GM19455 (cell line): ENCODE results near the gene VKORC1.
A peak's percentile ranks its signal among the peaks of the same experiment; 100 is the strongest.

ENCODE experiments used
- ATAC-seq: cut with Tn5 transposase; IDR thresholded peaks from one replicate; pipeline ENCODE4 v1.9.1; 2021; ENCODE audit not compliant: unreplicated experiment

VKORC1 gene

DNA sequence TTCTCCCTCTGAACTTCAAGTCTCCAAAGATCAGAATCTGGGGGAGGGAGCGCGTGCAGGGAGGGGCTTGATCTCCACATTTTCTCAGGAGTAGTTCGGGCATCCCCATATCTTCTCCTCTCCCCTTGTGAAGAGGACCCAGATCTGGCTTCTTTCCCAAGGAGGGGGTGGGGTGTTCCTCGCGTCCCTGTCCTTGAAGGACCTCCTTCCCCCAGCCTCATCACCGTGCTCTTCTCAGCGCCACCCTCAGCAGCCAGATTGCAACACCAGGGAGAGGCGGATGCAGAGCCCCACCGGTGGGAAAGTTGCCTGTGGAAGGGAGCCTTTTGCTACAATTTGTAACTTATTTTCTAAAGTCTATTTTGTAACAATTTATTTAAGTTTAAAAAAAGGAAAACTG is 11.5 kb downstream of the VKORC1 start:
- ATAC-seq, result no peak

DNA sequence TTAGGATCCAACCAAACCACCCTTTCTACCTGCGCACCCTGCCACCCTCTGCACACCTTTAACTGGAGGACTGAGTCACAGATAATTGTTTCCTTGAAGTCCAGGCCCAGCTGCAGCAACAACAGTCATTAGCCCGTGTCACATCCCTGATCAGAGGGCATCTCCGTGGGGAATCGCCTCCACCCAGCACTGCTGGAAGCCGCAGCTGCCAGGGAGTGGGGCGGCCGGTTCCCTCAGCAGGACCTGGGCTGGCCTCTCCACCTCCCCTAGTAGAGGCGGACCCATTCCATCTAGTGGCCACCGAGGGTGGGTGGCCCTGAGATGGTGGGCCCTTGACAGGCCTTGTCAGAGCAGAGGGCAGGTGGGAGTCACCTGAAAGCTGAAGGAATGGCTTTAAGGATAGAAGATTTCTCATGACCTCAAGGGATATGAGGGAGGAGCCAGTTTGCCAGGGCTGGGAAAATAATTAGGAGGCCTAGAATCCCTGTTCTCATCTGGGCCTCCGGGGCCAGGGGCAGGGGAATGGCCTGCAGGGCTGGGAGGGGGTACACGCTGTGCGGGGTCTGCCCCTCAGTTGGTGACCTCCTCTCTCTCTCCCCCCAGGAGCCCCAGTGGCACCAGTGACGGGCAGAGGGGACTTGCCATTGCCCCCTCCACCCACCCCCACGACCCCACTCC is 12.1 kb downstream of the VKORC1 start:
- ATAC-seq, result no peak

DNA sequence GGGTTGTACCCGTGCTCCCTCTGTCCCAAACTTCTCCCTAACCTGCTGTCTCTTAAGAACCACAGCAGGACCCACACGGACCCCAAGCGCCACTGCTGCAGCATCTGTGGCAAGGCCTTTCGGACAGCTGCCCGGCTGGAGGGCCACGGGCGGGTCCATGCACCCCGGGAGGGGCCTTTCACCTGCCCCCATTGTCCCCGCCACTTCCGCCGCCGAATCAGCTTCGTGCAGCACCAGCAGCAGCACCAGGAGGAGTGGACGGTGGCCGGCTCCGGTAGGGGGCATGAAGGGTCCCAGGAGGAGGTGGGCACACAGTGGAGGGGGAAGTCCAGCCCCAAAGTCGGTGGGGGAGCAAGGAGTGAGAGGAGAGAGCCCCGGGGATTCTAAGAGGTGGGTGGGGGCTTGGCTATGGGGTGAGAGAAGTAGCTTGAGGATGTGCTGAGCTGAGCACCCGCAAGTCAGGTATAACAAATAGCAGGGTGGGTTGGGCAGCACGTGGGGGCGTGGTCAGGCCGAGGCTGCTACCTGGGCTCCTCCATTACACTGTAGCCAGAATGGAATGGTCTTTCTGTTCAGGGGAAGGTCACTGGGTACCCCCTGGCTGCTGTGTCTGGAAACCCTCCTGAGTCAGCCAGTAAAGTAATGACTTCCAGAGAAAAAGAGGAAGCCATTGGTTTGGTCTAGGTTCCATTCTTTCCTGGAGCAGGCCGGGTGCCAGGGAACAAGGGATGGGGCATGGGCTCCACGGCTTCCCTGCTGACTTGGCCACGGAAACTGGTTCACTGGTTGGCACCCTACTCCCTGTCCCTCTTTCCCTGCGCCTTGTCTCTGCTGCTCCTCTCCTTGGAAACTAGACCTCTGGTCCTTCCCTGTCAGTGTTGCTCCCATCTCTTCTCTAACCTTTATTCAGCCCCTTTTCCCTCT is 12.9 kb downstream of the VKORC1 start:
- ATAC-seq, result no peak

DNA sequence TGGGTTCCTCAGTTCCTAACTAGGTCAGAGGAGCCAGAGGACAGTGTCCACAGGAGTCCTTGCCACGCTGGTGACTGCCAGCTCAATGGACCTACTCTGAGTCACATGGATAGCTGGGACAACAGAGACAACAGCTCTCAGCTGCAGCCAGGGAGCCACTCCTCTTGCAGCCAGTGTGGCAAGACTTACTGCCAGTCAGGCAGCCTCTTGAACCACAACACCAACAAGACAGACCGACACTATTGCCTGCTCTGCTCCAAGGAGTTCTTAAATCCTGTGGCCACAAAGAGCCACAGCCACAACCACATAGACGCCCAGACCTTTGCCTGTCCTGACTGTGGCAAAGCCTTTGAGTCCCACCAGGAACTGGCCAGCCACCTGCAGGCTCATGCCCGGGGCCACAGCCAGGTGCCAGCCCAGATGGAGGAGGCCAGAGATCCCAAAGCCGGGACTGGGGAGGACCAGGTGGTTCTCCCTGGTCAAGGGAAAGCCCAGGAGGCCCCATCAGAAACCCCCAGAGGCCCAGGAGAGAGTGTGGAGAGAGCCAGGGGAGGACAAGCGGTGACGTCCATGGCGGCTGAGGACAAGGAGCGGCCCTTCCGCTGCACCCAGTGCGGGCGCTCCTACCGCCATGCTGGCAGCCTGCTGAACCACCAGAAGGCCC is 13.7 kb downstream of the VKORC1 start:
- no peak for ATAC-seq

DNA sequence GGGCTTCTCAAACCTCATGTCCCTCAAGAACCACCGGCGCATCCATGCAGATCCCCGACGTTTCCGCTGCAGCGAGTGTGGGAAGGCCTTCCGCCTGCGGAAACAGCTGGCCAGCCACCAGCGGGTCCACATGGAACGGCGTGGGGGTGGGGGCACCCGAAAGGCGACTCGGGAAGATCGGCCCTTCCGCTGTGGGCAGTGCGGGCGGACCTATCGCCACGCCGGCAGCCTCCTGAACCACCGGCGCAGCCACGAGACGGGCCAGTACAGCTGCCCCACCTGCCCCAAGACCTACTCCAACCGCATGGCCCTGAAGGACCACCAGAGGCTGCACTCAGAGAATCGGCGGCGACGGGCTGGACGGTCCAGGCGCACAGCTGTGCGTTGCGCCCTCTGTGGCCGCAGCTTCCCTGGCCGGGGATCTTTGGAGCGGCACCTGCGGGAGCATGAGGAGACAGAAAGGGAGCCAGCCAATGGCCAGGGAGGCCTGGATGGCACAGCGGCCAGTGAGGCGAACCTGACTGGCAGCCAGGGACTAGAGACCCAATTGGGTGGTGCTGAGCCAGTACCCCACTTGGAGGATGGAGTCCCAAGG is 14.5 kb downstream of the VKORC1 start:
- no peak for ATAC-seq

DNA sequence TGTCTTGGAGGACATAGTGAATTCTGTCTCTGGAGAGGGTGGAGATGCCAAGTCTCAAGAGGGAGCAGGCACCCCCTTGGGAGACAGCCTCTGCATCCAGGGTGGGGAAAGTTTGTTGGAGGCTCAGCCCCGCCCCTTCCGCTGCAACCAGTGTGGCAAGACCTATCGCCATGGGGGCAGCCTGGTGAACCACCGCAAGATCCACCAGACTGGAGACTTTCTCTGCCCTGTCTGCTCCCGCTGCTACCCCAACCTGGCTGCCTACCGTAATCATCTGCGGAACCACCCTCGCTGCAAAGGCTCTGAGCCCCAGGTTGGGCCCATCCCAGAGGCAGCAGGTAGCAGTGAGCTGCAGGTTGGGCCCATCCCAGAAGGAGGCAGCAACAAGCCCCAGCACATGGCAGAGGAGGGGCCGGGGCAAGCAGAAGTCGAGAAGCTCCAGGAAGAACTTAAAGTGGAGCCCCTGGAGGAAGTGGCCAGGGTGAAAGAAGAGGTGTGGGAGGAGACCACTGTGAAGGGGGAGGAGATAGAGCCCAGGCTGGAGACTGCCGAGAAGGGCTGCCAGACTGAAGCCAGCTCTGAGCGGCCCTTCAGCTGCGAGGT is 15.2 kb downstream of the VKORC1 start:
- ATAC-seq, result no peak

DNA sequence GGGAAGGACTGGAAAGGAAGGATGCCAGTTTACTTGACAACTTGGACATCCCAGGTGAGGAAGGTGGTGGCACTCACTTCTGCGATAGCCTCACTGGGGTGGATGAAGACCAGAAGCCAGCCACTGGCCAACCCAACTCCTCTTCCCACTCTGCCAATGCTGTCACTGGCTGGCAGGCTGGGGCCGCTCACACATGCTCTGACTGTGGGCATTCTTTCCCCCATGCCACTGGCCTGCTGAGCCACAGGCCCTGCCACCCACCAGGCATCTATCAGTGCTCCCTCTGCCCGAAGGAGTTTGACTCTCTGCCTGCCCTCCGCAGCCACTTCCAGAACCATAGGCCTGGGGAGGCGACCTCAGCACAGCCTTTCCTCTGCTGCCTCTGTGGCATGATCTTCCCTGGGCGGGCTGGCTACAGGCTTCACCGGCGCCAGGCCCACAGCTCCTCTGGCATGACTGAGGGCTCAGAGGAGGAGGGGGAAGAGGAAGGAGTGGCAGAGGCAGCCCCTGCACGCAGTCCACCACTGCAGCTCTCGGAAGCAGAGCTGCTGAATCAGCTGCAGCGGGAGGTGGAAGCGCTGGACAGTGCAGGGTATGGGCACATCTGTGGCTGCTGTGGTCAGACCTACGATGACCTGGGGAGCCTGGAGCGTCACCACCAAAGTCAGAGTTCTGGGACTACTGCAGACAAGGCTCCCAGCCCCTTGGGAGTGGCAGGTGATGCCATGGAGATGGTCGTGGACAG is 15.8 kb downstream of the VKORC1 start:
- no peak for ATAC-seq

DNA sequence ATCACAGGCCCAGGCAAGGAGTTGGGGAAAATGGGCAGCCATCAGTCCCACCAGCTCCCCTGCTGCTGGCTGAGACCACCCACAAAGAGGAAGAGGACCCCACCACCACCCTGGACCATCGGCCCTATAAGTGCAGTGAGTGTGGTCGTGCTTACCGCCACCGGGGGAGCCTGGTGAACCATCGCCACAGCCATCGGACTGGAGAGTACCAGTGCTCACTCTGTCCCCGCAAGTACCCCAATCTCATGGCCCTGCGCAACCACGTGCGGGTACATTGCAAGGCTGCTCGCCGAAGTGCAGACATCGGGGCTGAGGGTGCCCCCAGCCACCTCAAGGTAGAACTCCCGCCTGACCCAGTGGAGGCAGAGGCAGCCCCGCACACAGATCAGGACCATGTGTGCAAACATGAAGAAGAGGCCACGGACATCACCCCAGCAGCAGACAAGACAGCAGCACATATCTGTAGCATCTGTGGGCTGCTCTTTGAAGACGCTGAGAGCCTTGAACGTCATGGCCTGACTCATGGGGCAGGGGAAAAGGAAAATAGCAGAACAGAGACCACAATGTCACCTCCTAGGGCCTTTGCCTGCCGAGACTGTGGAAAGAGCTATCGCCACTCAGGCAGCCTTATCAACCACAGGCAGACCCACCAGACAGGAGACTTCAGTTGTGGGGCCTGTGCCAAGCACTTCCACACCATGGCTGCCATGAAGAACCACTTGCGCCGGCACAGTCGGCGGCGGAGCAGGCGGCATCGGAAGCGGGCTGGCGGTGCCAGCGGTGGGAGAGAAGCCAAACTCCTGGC is 16.8 kb downstream of the VKORC1 start:
- ATAC-seq, result no peak

DNA sequence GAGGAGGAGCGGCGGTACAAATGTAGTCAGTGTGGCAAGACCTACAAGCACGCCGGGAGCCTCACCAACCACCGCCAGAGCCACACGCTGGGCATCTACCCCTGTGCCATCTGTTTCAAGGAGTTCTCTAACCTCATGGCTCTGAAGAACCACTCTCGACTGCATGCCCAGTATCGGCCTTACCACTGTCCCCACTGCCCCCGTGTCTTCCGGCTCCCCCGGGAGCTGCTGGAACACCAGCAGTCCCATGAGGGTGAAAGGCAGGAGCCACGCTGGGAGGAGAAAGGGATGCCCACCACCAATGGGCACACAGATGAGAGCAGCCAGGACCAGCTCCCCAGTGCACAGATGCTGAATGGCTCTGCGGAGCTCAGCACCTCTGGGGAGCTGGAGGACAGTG is 17.6 kb downstream of the VKORC1 start:
- no peak for ATAC-seq

DNA sequence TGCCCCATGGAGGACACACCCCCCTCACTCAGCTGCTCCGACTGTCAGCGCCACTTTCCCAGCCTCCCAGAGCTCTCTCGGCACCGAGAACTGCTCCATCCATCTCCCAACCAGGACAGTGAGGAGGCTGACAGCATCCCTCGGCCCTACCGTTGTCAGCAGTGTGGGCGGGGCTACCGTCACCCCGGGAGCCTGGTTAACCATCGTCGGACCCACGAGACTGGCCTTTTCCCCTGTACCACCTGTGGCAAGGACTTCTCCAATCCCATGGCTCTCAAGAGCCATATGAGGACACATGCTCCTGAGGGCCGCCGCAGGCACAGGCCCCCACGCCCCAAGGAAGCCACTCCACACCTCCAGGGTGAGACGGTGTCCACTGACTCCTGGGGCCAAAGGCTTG is 18.3 kb downstream of the VKORC1 start:
- ATAC-seq, result no peak

DNA sequence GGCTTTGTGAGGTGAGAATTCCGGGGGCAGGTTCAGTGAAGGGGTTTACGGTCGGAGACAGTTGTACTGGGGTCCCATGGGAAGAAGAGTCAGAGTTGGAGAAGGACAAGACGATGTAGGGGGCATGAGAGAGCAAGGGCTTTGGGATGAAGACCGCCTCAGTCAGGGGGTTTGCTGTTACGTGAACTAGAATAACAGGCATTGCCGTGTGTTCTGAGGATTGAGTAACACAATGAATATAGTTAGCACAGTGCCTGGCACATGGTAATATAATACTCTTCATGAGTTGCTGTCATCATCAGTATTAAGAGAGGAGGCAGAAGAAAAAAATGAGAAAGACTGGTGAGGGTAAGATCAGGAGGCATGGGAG is 19.8 kb downstream of the VKORC1 start:
- no peak for ATAC-seq

DNA sequence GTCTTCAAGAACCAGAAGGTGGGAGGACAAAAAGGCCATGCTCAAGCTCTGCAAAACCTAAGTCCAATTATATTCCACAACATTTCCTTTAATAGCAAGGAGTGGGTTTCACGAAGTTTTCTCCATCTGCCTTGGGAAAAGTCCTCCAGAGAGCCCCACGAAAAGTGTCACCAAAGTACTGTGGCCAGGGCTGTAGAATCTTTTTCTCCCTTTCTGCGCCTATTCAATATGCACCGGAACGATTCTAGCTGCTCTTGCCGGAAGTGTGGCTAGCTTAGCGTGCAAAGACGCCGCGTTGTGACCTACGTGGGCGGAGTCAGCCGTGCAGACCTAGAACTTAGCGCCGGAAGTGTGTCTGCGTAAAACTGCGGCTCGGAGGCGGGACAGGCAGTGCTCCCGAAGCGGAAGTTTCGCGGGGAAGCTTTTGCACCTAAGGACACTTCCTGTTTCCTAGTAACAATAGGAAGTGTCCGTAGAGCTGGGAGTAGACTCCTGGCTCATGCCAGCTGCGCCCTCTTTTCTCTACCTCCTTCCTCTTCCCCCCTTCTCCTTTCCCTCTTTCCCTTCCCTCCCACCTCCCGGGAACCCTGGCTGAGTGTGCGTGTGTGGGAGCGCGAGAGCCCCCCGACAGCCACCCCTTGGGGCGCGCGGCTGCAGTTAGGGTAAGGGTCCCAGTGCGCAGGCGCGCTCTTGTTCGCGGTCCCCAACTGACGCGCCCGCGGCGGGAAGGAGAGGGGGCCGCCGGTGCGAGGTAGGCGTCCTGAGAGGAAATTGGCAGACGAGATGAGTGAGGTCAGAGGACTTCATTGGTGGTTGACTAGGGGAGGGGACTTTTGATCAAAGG is 20.4 kb downstream of the VKORC1 start, which contains the start of the genes ZNF646 and ZNF668:
TSS of gene ZNF646 (plus strand) at position 453 of the 844 bp plus-strand sequence. CDS start 1,903 bp downstream, outside the sequence.
TSS of gene ZNF668 (minus strand) at position 271 of the 844 bp plus-strand sequence. CDS start 9,781 bp downstream, outside the sequence.
- peak; percentile 60 for ATAC-seq

DNA sequence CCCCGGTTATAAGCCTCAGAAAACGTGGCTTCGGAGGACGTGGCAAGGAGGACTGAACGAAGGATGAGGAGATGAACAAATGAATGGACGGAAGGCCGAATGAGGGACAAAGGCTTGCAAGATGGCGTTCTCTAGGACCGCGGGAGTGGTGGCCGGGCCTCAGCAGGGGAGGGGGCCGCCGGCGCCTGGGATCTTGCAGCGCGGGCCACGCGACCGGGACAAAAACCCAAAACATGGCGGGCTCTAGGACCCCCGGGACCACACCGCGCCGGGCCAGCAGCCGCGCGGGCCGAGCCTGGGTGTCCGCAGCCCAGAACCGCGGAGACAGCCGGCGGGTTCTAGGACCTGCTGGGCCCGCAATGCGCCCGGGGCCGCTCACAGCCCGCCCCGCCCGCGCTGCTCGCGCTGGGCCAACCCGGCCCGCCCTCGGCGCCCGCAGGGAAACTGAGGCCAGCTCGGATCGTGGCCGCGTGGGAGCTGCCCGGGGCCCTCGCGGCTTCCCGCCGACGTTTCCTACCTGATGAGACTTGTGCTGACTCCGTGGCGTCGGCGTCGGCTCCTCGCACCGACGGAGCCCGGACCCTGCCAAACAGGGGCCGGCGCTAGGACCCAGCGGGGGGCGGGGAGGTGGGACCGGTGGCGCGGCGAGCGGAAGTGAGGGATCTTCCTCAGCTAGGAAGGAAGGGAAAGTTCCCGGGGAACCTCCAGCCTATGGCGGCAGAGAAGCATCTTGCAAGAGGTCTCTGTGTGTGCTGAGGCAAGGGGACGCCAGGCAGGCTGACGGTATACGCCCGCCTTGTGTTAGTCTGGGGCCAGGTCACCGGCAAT is 21.2 kb downstream of the VKORC1 start:
- ATAC-seq, result peak; percentile 56

DNA sequence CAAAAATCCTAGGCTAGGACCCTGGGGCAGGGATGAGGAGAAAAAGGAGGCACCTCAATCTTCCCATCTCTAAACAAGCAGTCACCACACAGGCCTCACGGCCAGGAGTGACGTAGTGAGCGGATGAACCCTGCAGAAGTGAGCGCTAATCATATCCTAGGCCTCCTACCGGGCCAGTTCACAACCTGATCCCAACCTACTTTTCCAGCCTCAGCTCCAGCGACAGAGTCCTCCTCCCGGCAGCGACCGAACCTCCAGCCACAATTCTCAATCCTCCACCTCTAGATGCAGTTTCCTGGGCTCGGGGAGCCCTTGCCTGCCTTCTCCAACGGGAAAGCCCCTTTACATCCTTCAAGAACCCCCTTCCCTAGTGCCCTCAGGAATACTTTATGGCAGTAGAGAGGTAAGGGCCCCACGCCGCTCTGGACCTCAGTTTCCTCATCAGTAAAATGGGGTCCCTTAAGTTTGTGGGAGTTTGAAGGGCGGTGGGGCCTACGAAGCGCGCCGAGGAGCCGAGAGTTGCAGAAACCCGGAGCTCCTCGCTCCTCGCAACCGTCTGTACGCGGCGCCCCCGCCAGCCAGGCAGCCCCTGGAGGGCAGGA is 22.0 kb downstream of the VKORC1 start:
- ATAC-seq, result peak; percentile 2

DNA sequence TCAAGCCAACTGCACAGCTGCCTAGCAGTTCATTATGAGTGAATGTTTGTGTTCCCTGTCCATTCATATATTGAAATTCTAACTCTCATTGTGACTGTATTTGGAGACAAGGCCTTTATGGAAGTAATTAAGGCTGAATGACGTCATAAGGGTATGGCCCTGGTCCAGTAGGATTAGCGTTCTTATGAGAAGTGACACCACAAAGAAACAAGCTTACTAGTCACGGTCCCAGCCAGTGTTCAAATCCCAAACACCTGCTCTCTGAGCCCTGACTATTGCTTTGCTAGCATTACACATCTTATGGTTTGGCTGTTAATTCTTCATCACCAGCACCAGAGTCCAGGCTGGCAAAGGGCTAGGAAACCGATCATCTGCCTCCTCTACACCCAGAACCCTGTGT is 22.7 kb downstream of the VKORC1 start:
- ATAC-seq, result no peak

DNA sequence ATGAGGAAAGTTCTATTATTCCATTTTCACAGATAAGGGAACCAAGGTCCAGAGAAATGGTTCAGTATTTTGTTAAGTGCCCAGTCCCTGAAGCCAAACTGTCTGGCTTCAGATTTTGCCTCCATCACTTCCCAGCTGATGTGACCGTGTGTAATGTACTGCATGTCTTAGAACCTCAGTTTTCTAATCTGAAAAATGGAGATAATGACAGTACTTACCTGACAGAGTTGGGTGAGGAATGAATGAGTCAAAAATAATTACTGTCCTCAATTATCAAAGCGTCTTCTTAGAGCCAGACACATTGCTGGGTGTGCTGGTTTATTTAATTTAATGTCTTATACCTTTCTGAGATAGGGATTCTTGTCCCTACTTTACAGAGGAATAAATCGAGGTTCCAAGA is 27.3 kb downstream of the VKORC1 start:
- no peak for ATAC-seq

DNA sequence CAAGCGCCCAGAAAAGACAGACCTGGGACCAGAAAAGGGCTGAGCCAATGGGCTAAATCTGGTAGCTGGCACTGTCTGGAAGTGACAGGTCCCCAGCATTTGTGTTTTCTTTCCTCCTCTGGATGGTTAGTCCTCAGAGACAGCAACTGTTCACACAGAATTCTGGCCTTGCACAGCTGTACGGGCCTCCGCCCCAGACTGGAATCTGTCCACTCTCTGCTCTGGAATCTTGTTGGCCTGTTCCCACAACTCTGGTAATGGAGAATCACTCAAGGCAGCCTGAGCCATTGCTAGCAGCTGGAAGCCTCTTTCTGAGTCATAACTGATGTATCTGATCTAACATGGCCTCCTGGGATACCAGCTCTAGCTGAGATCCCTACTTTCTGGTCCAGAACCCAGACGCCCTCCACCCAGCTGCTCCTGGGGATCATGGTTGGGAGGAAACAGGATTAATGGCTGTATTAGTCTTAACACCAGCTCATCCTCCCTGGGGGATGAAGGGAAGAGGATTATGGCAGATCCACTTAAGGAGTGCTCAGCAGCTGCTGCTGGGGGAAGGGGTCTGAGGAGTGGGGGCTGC is 29.6 kb downstream of the VKORC1 start:
- no peak for ATAC-seq
